ENCODE data around the gene CCDC102B. TPM values are rescaled to one million over a fixed set of nuclear protein-coding genes. Genes with fewer than 3 reads are reported as not detected.

The CCDC102B gene
- total RNA-seq, 2 donors from 2014 or later = 4.9 to 5.0 TPM

- Mint-ChIP-seq H3K9me3 (no peaks in the 10 kb centered on the region), H3K27ac (no peak overlapping the region), H3K36me3 (ENCODE audit: low read depth) (no peaks in the 10 kb centered on the region), H3K27me3 (ENCODE audit: insufficient read depth) (no peaks in the 10 kb centered on the region), H3K4me3 (no peak overlapping the region), H3K4me1 (no peaks in the 10 kb centered on the region)
- TF ChIP-seq, protein P1, sequence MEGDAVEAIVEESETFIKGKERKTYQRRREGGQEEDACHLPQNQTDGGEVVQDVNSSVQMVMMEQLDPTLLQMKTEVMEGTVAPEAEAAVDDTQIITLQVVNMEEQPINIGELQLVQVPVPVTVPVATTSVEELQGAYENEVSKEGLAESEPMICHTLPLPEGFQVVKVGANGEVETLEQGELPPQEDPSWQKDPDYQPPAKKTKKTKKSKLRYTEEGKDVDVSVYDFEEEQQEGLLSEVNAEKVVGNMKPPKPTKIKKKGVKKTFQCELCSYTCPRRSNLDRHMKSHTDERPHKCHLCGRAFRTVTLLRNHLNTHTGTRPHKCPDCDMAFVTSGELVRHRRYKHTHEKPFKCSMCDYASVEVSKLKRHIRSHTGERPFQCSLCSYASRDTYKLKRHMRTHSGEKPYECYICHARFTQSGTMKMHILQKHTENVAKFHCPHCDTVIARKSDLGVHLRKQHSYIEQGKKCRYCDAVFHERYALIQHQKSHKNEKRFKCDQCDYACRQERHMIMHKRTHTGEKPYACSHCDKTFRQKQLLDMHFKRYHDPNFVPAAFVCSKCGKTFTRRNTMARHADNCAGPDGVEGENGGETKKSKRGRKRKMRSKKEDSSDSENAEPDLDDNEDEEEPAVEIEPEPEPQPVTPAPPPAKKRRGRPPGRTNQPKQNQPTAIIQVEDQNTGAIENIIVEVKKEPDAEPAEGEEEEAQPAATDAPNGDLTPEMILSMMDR (conservative IDR thresholded peaks at IDR 0.05) = no peak
- no peak overlapping the region for H3K4me3 ChIP-seq (ENCODE audit: low read length)
- H3K4me1 ChIP-seq (ENCODE audit: control insufficient read depth, insufficient read depth, low read length) = no peaks in the 10 kb centered on the region
- H3K27me3 ChIP-seq (ENCODE audit: control insufficient read depth, insufficient read depth, low read length, poor library complexity, severe bottlenecking) = no peaks in the 10 kb centered on the region
- H3K36me3 ChIP-seq (ENCODE audit: control insufficient read depth, insufficient read depth, low read length) = no peaks in the 10 kb centered on the region
- H3K27ac ChIP-seq (ENCODE audit: low read depth, low read length) = no peak overlapping the region
- no peaks in the 10 kb centered on the region for H3K9me3 ChIP-seq (ENCODE audit: control insufficient read depth, low read length)
- no peak for DNase-seq
- no peak overlapping the region for H3K9ac ChIP-seq (ENCODE audit: extremely low read depth, low read length, poor library complexity, severe bottlenecking)
Measured at GRCh38 chr18:68841301-68841700, 43.4 kb downstream of the CCDC102B start.

DNA sequence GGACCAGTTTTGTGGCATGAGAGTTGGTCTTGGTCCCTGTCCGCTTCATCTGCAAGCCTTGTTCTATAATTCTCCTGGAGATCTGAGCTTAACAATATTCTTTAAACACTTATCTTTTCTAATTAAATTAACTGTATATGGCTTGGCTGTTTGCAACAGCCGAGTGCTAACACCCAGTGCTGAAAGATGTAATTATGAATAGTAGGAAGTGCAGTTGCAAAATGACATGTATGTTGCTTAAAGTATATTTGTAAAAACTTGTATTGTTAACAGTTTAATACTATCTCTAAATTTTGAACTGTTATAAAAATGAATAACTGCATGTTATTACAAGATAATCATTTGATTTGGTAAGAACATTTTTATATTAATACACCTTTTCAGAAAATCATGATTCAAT, 45.1 kb downstream of the CCDC102B start:
- Mint-ChIP-seq H3K9me3 (no peaks in the 10 kb centered on the region), H3K4me1 (no peaks in the 10 kb centered on the region), H3K27me3 (ENCODE audit: insufficient read depth) (no peaks in the 10 kb centered on the region), H3K27ac (no peak overlapping the region), H3K4me3 (no peak overlapping the region), H3K36me3 (ENCODE audit: low read depth) (no peaks in the 10 kb centered on the region)
- no peak for DNase-seq
- Histone ChIP-seq H3K36me3 (ENCODE audit: control insufficient read depth, insufficient read depth, low read length) (no peaks in the 10 kb centered on the region), H3K4me1 (ENCODE audit: control insufficient read depth, insufficient read depth, low read length) (no peaks in the 10 kb centered on the region), H3K9ac (ENCODE audit: extremely low read depth, low read length, poor library complexity, severe bottlenecking) (no peak overlapping the region), H3K9me3 (ENCODE audit: control insufficient read depth, low read length) (no peaks in the 10 kb centered on the region), H3K4me3 (ENCODE audit: low read length) (no peak overlapping the region), H3K27ac (ENCODE audit: low read depth, low read length) (no peak overlapping the region), H3K27me3 (ENCODE audit: control insufficient read depth, insufficient read depth, low read length, poor library complexity, severe bottlenecking) (no peaks in the 10 kb centered on the region)
- 87 to 100% methylated on average over 1 to 2 of the region's 2 CpGs for WGBS, 2 experiments (ENCODE audit: insufficient coverage in 1 of 2, insufficient read length in 1 of 2)
- TF ChIP-seq, protein P1 (conservative IDR thresholded peaks at IDR 0.05) = no peak

- no peak for DNase-seq
- Mint-ChIP-seq H3K27me3 (ENCODE audit: insufficient read depth) (no peaks in the 10 kb centered on the region), H3K4me1 (no peaks in the 10 kb centered on the region), H3K36me3 (ENCODE audit: low read depth) (no peaks in the 10 kb centered on the region), H3K4me3 (no peak overlapping the region), H3K27ac (no peak overlapping the region), H3K9me3 (no peaks in the 10 kb centered on the region)
- TF ChIP-seq, protein P1 (conservative IDR thresholded peaks at IDR 0.05) = peak; percentile 18
- WGBS, 2 experiments (ENCODE audit: insufficient coverage in 1 of 2, insufficient read length in 1 of 2) = no CpG with 5 or more reads among the region's 2 CpGs
- Histone ChIP-seq H3K27me3 (ENCODE audit: control insufficient read depth, insufficient read depth, low read length, poor library complexity, severe bottlenecking) (no peaks in the 10 kb centered on the region), H3K4me3 (ENCODE audit: low read length) (no peak overlapping the region), H3K36me3 (ENCODE audit: control insufficient read depth, insufficient read depth, low read length) (no peaks in the 10 kb centered on the region), H3K9me3 (ENCODE audit: control insufficient read depth, low read length) (no peaks in the 10 kb centered on the region), H3K4me1 (ENCODE audit: control insufficient read depth, insufficient read depth, low read length) (no peaks in the 10 kb centered on the region), H3K9ac (ENCODE audit: extremely low read depth, low read length, poor library complexity, severe bottlenecking) (no peak overlapping the region), H3K27ac (ENCODE audit: low read depth, low read length) (no peak overlapping the region)
Measured at GRCh38 chr18:68843473-68844089, 45.7 kb downstream of the CCDC102B start.

All from endodermal cell (in vitro differentiated cells).